ENCODE results near the gene BAIAP2L1.

DNA sequence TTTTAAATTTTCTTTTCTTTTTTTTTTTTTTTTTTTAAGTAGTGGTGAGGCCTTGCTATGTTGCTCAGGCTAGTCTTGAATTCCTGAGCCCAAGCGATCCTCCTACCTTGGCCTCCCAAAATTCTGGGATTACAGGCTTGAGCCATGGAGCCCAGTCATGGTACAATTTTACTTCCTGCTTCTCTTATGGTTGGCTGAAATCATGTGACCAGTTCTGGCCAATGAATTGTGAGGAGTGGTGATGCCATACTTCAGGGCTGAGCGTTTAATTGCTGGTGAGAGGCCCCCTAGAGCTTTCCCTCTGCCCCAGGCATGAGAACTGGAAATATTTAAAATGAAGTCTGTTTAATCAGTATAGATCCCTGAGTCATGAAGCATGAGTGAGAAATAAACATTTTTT lies 22.2 kb upstream of the BAIAP2L1 start:
- TF ChIP-seq GATA3 (IDR thresholded peaks at IDR 0.05; ENCODE audit: low read depth, low read length) (no peak), GATA2 (IDR thresholded peaks at IDR 0.05; ENCODE audit: low read depth, low read length) (no peak)
